D721Med (cell line): ENCODE measurements around the gene SLC26A3.
"Not testable (repeated sequence)": the region's sequence is repeated elsewhere in the genome, so short reads cannot be mapped to it uniquely, and the experiment has no call there.

Experiments used
- DNase-seq: peaks from one replicate; pipeline ENCODE4 v3.0.0; 2011; ENCODE audit warnings: low spot score; ENCODE audit not compliant: insufficient read length
- FAIRE-seq: peaks from 2 replicates; lab custom pipeline; 2011; peaks lifted over from hg19 to GRCh38; lab: Jason Lieb, UNC
- CTCF ChIP-seq: IDR thresholded peaks from 2 replicates; pipeline ENCODE4 v1.5.1; 2012; ENCODE audit warnings: mild to moderate bottlenecking, control low read depth; ENCODE audit not compliant: insufficient read depth; ENCODE audit errors: missing control alignments

SLC26A3 gene

GRCh38 chr7:107803009-107803610 is at the start of gene SLC26A3:
Gene SLC26A3 (minus strand): TSS chr7:107803223. CDS start chr7:107794509, 8,714 bp downstream.
- no peak for TF ChIP-seq CTCF
- no peak for DNase-seq
- FAIRE-seq: no peak

- FAIRE-seq (no peak), DNase-seq (no peak)
- no peak for TF ChIP-seq CTCF
Measured at GRCh38 chr7:107850643-107851042, 47.6 kb upstream of the SLC26A3 start.

- no peak for FAIRE-seq
- no peak for TF ChIP-seq CTCF
Measured at GRCh38 chr7:107850216-107850615, 47.2 kb upstream of the SLC26A3 start.

GRCh38 chr7:107848211-107848610 is 45.2 kb upstream of the SLC26A3 start:
- not testable (repeated sequence) for DNase-seq, FAIRE-seq

More at GRCh38 chr7:107850216-107850615, 47.2 kb upstream of the SLC26A3 start:
- DNase-seq: no peak

GRCh38 chr7:107847836-107848175 is 44.8 kb upstream of the SLC26A3 start:
- FAIRE-seq, DNase-seq: not testable (repeated sequence)

- FAIRE-seq: no peak
- no peak for DNase-seq
- TF ChIP-seq CTCF: no peak
Measured at GRCh38 chr7:107847168-107847835, 44.3 kb upstream of the SLC26A3 start.

GRCh38 chr7:107846324-107846723 is 43.3 kb upstream of the SLC26A3 start:
- no peak for TF ChIP-seq CTCF
- DNase-seq (no peak), FAIRE-seq (no peak)

- no peak for DNase-seq
- FAIRE-seq: no peak
- no peak for TF ChIP-seq CTCF
Measured at GRCh38 chr7:107843184-107843583, 40.2 kb upstream of the SLC26A3 start.
